K562 (cell line): ENCODE results near the gene GPX7. TPM values are rescaled to one million over a fixed set of nuclear protein-coding genes. Genes with fewer than 3 reads are reported as not detected.

Source experiments
- BACH1 ChIP-seq: fragments of 200-800 bp; sonication (Bioruptor generic); IDR thresholded peaks from 2 replicates; pipeline ENCODE4 v1.6.1; 2016; ENCODE audit warnings: missing genetic modification characterization, missing compliant biosample characterization
- CSDE1 ChIP-seq, 2 experiments: fragments of 450-650 bp; IDR thresholded peaks; 2 replicates each; pipeline ENCODE4 v1.6.1; 2016; ENCODE audit warnings: mild to moderate bottlenecking in 1 of 2
- DMBX1 ChIP-seq: fragments of 250-450 bp; sonication (Bioruptor Pico); IDR thresholded peaks from 2 replicates; pipeline ENCODE4 v1.8.0; 2022; ENCODE audit warnings: inconsistent platforms, mild to moderate bottlenecking, moderate library complexity, borderline replicate concordance
- HOXB6 ChIP-seq: fragments of 250-450 bp; sonication (Bioruptor Pico); IDR thresholded peaks from 2 replicates; pipeline ENCODE4 v1.5.1; 2022; ENCODE audit warnings: mild to moderate bottlenecking, borderline replicate concordance
- ILK ChIP-seq: fragments of 450-650 bp; IDR thresholded peaks from 2 replicates; pipeline ENCODE4 v1.6.1; 2016; ENCODE audit warnings: missing genetic modification characterization, low read depth, mild to moderate bottlenecking, missing compliant biosample characterization, moderate library complexity, borderline replicate concordance
- MCM7 ChIP-seq, 2 experiments: fragments of 450-650 bp; IDR thresholded peaks; 2 replicates each; pipeline ENCODE4 v1.6.1; 2016 to 2018
- PHF8 ChIP-seq: fragments of 200-600 bp; sonication (generic); IDR thresholded peaks from 2 replicates; pipeline ENCODE4 v1.6.1; 2012; ENCODE audit warnings: mixed run types, mild to moderate bottlenecking, inconsistent platforms, low read length, moderate library complexity, borderline replicate concordance
- PTRF ChIP-seq: fragments of 450-650 bp; IDR thresholded peaks from 2 replicates; pipeline ENCODE4 v1.6.1; 2016; ENCODE audit warnings: mild to moderate bottlenecking, missing genetic modification characterization, missing compliant biosample characterization
- PYGO2 ChIP-seq: fragments of 450-650 bp; IDR thresholded peaks from 2 replicates; pipeline ENCODE4 v1.6.1; 2016; ENCODE audit warnings: mild to moderate bottlenecking, missing genetic modification characterization, moderate library complexity, missing compliant biosample characterization
- SMAD4 ChIP-seq: fragments of 250-450 bp; sonication (Bioruptor Pico); conservative IDR thresholded peaks from 2 replicates; pipeline ENCODE4 v1.8.0; 2021; ENCODE audit warnings: inconsistent platforms, mild to moderate bottlenecking, moderate library complexity
- ZKSCAN8 ChIP-seq: fragments of 200-800 bp; sonication (Bioruptor generic); IDR thresholded peaks from 2 replicates; pipeline ENCODE4 v1.6.1; 2016; ENCODE audit warnings: missing genetic modification characterization, missing compliant biosample characterization
- ZNF592 ChIP-seq: fragments of 450-650 bp; IDR thresholded peaks from 2 replicates; pipeline ENCODE4 v1.6.1; 2017; ENCODE audit warnings: antibody characterized with exemption, mild to moderate bottlenecking
- ZNF740 ChIP-seq, 3 experiments: fragments of 200-800 bp in 1 of 3; sonication (Bioruptor generic) in 1 of 3; sonication (generic) in 1 of 3; formaldehyde crosslinking in 1 of 3; IDR thresholded peaks; 2 replicates each; pipeline versions ENCODE4 v1.6.1 to v1.8.0; 2016 to 2022; ENCODE audit warnings: mild to moderate bottlenecking in 2 of 3, missing compliant biosample characterization in 2 of 3, missing genetic modification characterization in 2 of 3, missing genetic modification reagents in 1 of 3
- polyA plus RNA-seq, 8 experiments: library from polyadenylated mRNA; depleted of rRNA in 4 of 8; stranded (reverse) in 5 of 8; unstranded in 3 of 8; fragments of >200 nt; fragmentation: Nextera tagmentation in 2 of 8; fragmentation: Illumina TruSeq in 1 of 8; extraction: Ambion mirVana in 2 of 8; extraction: Trizol in 1 of 8; gene quantifications; 2 replicates each; pipeline versions ENCODE4 v1.2.1 to v1.2.3, GENCODE V29; 2011 to 2014; ENCODE audit warnings: inconsistent platforms in 1 of 8, missing spikeins in 1 of 8
- total RNA-seq, 7 experiments: library from RNA; depleted of rRNA in 6 of 7; stranded (reverse); fragments of >200 nt in 6 of 7; fragmentation: Illumina TruSeq in 2 of 7; extraction: Trizol in 2 of 7; gene quantifications; 2 replicates each; pipeline versions ENCODE4 v1.2.1 to v1.2.3, GENCODE V29; 2011 to 2021; ENCODE audit warnings: low replicate concordance in 1 of 7
- TF ChIP-seq, protein P1 (sequence below), 2 experiments: fragments of 150-350 bp in 1 of 2; IDR thresholded peaks; 2 replicates each; pipeline ENCODE4 v1.6.1; 2012 to 2016; ENCODE audit warnings: low read depth in 2 of 2, low read length in 2 of 2, mild to moderate bottlenecking in 1 of 2, moderate library complexity in 1 of 2
- TF ChIP-seq, protein P2 (sequence below): fragments of 250-450 bp; sonication (Bioruptor Pico); IDR thresholded peaks from 2 replicates; pipeline ENCODE4 v1.8.0; 2022; ENCODE audit warnings: moderate library complexity, mild to moderate bottlenecking, inconsistent platforms

Gene GPX7
- total and polyA plus RNA-seq, 9 of the 15 experiments (the other 6 are each of a cell fraction or from before 2014, with no cell fraction given), result 0.08 TPM; not detected in 8

- no peak for TF ChIP-seq ZNF740 (CRISPR knock-in tag; IDR thresholded peaks at IDR 0.05)
- peak in 1 of 2 experiments; percentile 89; a peak in 2 of 4 replicates for TF ChIP-seq ZNF740 (tag; IDR thresholded peaks at IDR 0.05)
- TF ChIP-seq DMBX1 (CRISPR knock-in tag), result peak; percentile 91
- no peak for TF ChIP-seq HOXB6 (CRISPR knock-in tag)
- peak; percentile 71; the same call in 1 of the 2 replicates for TF ChIP-seq BACH1
- no peak for TF ChIP-seq MCM7 (IDR thresholded peaks at IDR 0.05)
- peak; percentile 82 for TF ChIP-seq SMAD4 (CRISPR knock-in tag)
- peak; percentile 83 for TF ChIP-seq PTRF
- TF ChIP-seq PHF8, result no peak
- peak; percentile 95 for TF ChIP-seq ZNF592
- no peak for TF ChIP-seq CSDE1 (IDR thresholded peaks at IDR 0.05)
- TF ChIP-seq, protein P1, sequence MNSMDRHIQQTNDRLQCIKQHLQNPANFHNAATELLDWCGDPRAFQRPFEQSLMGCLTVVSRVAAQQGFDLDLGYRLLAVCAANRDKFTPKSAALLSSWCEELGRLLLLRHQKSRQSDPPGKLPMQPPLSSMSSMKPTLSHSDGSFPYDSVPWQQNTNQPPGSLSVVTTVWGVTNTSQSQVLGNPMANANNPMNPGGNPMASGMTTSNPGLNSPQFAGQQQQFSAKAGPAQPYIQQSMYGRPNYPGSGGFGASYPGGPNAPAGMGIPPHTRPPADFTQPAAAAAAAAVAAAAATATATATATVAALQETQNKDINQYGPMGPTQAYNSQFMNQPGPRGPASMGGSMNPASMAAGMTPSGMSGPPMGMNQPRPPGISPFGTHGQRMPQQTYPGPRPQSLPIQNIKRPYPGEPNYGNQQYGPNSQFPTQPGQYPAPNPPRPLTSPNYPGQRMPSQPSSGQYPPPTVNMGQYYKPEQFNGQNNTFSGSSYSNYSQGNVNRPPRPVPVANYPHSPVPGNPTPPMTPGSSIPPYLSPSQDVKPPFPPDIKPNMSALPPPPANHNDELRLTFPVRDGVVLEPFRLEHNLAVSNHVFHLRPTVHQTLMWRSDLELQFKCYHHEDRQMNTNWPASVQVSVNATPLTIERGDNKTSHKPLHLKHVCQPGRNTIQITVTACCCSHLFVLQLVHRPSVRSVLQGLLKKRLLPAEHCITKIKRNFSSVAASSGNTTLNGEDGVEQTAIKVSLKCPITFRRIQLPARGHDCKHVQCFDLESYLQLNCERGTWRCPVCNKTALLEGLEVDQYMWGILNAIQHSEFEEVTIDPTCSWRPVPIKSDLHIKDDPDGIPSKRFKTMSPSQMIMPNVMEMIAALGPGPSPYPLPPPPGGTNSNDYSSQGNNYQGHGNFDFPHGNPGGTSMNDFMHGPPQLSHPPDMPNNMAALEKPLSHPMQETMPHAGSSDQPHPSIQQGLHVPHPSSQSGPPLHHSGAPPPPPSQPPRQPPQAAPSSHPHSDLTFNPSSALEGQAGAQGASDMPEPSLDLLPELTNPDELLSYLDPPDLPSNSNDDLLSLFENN (IDR thresholded peaks at IDR 0.05; ENCODE audit: low read depth in 2 of 2, low read length in 2 of 2), result no peak
- 0 out of 2 replicates have a peak, but pooled peaks have one; percentile 38 for TF ChIP-seq PYGO2 (tag)
- TF ChIP-seq, protein P2, sequence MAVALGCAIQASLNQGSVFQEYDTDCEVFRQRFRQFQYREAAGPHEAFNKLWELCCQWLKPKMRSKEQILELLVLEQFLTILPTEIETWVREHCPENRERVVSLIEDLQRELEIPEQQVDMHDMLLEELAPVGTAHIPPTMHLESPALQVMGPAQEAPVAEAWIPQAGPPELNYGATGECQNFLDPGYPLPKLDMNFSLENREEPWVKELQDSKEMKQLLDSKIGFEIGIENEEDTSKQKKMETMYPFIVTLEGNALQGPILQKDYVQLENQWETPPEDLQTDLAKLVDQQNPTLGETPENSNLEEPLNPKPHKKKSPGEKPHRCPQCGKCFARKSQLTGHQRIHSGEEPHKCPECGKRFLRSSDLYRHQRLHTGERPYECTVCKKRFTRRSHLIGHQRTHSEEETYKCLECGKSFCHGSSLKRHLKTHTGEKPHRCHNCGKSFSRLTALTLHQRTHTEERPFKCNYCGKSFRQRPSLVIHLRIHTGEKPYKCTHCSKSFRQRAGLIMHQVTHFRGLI (CRISPR knock-in tag), result 0 out of 2 replicates have a peak, but pooled peaks have one; percentile 50
- TF ChIP-seq ZKSCAN8 (CRISPR knock-in tag), result peak; percentile 49; the same call in 1 of the 2 replicates
- TF ChIP-seq ILK (tag), result no peak
Observed at GRCh38 chr1:52635321-52636089, 33.3 kb downstream of the GPX7 start (continued).
